ENCODE results near the gene C1orf87. TPM values are rescaled to one million over a fixed set of nuclear protein-coding genes. Genes with fewer than 3 reads are reported as not detected.

The C1orf87 gene
- total and polyA plus RNA-seq, 2 donors (not counting 1 experiment from before 2014, with no cell fraction given), result 0.10 to 0.50 TPM

- Histone ChIP-seq H3K36me3 (ENCODE audit: control insufficient read depth, insufficient read depth, low read length) (no peaks in the 10 kb centered on the region), H3K9me3 (ENCODE audit: control insufficient read depth, insufficient read depth, low read depth, low read length) (no peaks in the 10 kb centered on the region), H3K4me2 (ENCODE audit: extremely low read depth, insufficient read depth, low read length) (no peak overlapping the region), H3K27me3 (ENCODE audit: control insufficient read depth, insufficient read depth, low read length) (no peaks in the 10 kb centered on the region), H4K20me1 (ENCODE audit: control insufficient read depth, extremely low read depth, insufficient read depth, low read length) (no peaks in the 10 kb centered on the region), H3K9ac (ENCODE audit: insufficient read depth, low read length) (no peak overlapping the region), H3K4me1 (ENCODE audit: control insufficient read depth, extremely low read depth, insufficient read depth, low read length) (no peaks in the 10 kb centered on the region), H3K79me2 (ENCODE audit: control insufficient read depth, insufficient read depth, low read length) (no peaks in the 10 kb centered on the region), H3K27ac (ENCODE audit: insufficient read depth, low read length) (no peak overlapping the region), H3K4me3 (replicated peaks in 1 of 4; ENCODE audit: control extremely low read depth in 1 of 4, insufficient read depth in 1 of 4, low read depth in 3 of 4, low read length in 4 of 4) (no peak overlapping the region), H2AFZ (ENCODE audit: low read length) (no peak overlapping the region)
- DNase-seq (ENCODE audit: low read depth in 2 of 2), result no peak
- TF ChIP-seq CTCF (conservative IDR thresholded peaks at IDR 0.05 in 1 of 2, IDR thresholded peaks at IDR 0.05 in 1 of 2; ENCODE audit: low read depth in 1 of 2, low read length in 2 of 2) (no peak), EZH2 (IDR thresholded peaks at IDR 0.05; ENCODE audit: low read length, missing control alignments) (no peak)
Observed at GRCh38 chr1:60054374-60054773, 19.2 kb downstream of the C1orf87 start.

- no peak overlapping the region for H3K4me2 ChIP-seq (ENCODE audit: extremely low read depth, insufficient read depth, low read length)
- no peaks in the 10 kb centered on the region for H4K20me1 ChIP-seq (ENCODE audit: control insufficient read depth, extremely low read depth, insufficient read depth, low read length)
- DNase-seq (ENCODE audit: low read depth in 2 of 2), result no peak
- H3K9ac ChIP-seq (ENCODE audit: insufficient read depth, low read length), result no peak overlapping the region
- no peaks in the 10 kb centered on the region for H3K27me3 ChIP-seq (ENCODE audit: control insufficient read depth, insufficient read depth, low read length)
- TF ChIP-seq EZH2 (IDR thresholded peaks at IDR 0.05; ENCODE audit: low read length, missing control alignments) (no peak), CTCF (conservative IDR thresholded peaks at IDR 0.05 in 1 of 2, IDR thresholded peaks at IDR 0.05 in 1 of 2; ENCODE audit: low read depth in 1 of 2, low read length in 2 of 2) (no peak)
- H3K79me2 ChIP-seq (ENCODE audit: control insufficient read depth, insufficient read depth, low read length), result no peaks in the 10 kb centered on the region
- no peak overlapping the region for H3K27ac ChIP-seq (ENCODE audit: insufficient read depth, low read length)
- H2AFZ ChIP-seq (ENCODE audit: low read length), result no peak overlapping the region
- no peaks in the 10 kb centered on the region for H3K9me3 ChIP-seq (ENCODE audit: control insufficient read depth, insufficient read depth, low read depth, low read length)
- H3K36me3 ChIP-seq (ENCODE audit: control insufficient read depth, insufficient read depth, low read length), result no peaks in the 10 kb centered on the region
- no peak overlapping the region for H3K4me3 ChIP-seq (replicated peaks in 1 of 4; ENCODE audit: control extremely low read depth in 1 of 4, insufficient read depth in 1 of 4, low read depth in 3 of 4, low read length in 4 of 4)
- H3K4me1 ChIP-seq (ENCODE audit: control insufficient read depth, extremely low read depth, insufficient read depth, low read length), result no peaks in the 10 kb centered on the region
Observed at GRCh38 chr1:60052601-60053000, 21.0 kb downstream of the C1orf87 start.

GRCh38 chr1:60051191-60051590, 22.4 kb downstream of the C1orf87 start:
- Histone ChIP-seq H2AFZ (ENCODE audit: low read length) (no peak overlapping the region), H3K27ac (ENCODE audit: insufficient read depth, low read length) (no peak overlapping the region), H3K4me2 (ENCODE audit: extremely low read depth, insufficient read depth, low read length) (no peak overlapping the region), H3K79me2 (ENCODE audit: control insufficient read depth, insufficient read depth, low read length) (no peaks in the 10 kb centered on the region), H3K9me3 (ENCODE audit: control insufficient read depth, insufficient read depth, low read depth, low read length) (no peaks in the 10 kb centered on the region), H3K27me3 (ENCODE audit: control insufficient read depth, insufficient read depth, low read length) (no peaks in the 10 kb centered on the region), H3K36me3 (ENCODE audit: control insufficient read depth, insufficient read depth, low read length) (no peaks in the 10 kb centered on the region), H3K4me3 (replicated peaks in 1 of 4; ENCODE audit: control extremely low read depth in 1 of 4, insufficient read depth in 1 of 4, low read depth in 3 of 4, low read length in 4 of 4) (no peak overlapping the region), H3K9ac (ENCODE audit: insufficient read depth, low read length) (no peak overlapping the region), H4K20me1 (ENCODE audit: control insufficient read depth, extremely low read depth, insufficient read depth, low read length) (no peaks in the 10 kb centered on the region), H3K4me1 (ENCODE audit: control insufficient read depth, extremely low read depth, insufficient read depth, low read length) (no peaks in the 10 kb centered on the region)
- DNase-seq (ENCODE audit: low read depth in 2 of 2), result no peak
- TF ChIP-seq EZH2 (IDR thresholded peaks at IDR 0.05; ENCODE audit: low read length, missing control alignments) (no peak), CTCF (conservative IDR thresholded peaks at IDR 0.05 in 1 of 2, IDR thresholded peaks at IDR 0.05 in 1 of 2; ENCODE audit: low read depth in 1 of 2, low read length in 2 of 2) (no peak)

Measured in fibroblast of lung (primary cell).